Smooth muscle cell (in vitro differentiated cells): ENCODE data around the gene GRIA1. TPM values are rescaled to one million over a fixed set of nuclear protein-coding genes. Genes with fewer than 3 reads are reported as not detected.
"Not testable (repeated sequence)": the region's sequence is repeated elsewhere in the genome, so short reads cannot be mapped to it uniquely, and the experiment has no call there.

ENCODE experiments used
- DNase-seq: peaks from one replicate; lab custom pipeline; 2025; ENCODE audit not compliant: unreplicated experiment; lab: John Stamatoyannopoulos, UW
- H2AFZ ChIP-seq: fragments of 200-600 bp; sonication (generic); 2 replicates; pipeline ENCODE4 v1.6.0; 2016; ENCODE audit warnings: antibody characterized with exemption, low read depth, mild to moderate bottlenecking
- H3F3A ChIP-seq: fragments of 200-600 bp; sonication (generic); 2 replicates; pipeline ENCODE4 v1.6.0; 2017; ENCODE audit warnings: antibody characterized with exemption, low read depth
- H3K27ac ChIP-seq: fragments of 200-600 bp; sonication (generic); 2 replicates; pipeline ENCODE4 v1.5.1; 2016; ENCODE audit warnings: low read depth, mild to moderate bottlenecking
- H3K27me3 ChIP-seq: fragments of 200-600 bp; sonication (generic); 2 replicates; pipeline ENCODE4 v1.6.1; 2016; ENCODE audit warnings: low read depth, mild to moderate bottlenecking
- H3K36me3 ChIP-seq: fragments of 200-600 bp; sonication (generic); 2 replicates; pipeline ENCODE4 v1.5.1; 2016; ENCODE audit warnings: low read depth
- H3K4me1 ChIP-seq: fragments of 200-600 bp; sonication (generic); 2 replicates; pipeline ENCODE4 v1.5.1; 2016; ENCODE audit warnings: low read depth
- H3K4me2 ChIP-seq: fragments of 200-600 bp; sonication (generic); 2 replicates; pipeline ENCODE4 v1.6.0; 2016; ENCODE audit warnings: mild to moderate bottlenecking
- H3K4me3 ChIP-seq: fragments of 200-600 bp; sonication (generic); 2 replicates; pipeline ENCODE4 v1.5.1; 2016; ENCODE audit warnings: mild to moderate bottlenecking
- H3K79me2 ChIP-seq: fragments of 200-600 bp; sonication (generic); 2 replicates; pipeline ENCODE4 v1.6.0; 2016; ENCODE audit warnings: low read depth, mild to moderate bottlenecking
- H3K9ac ChIP-seq: fragments of 200-600 bp; sonication (generic); 2 replicates; pipeline ENCODE4 v1.6.0; 2016; ENCODE audit warnings: low read depth
- H3K9me3 ChIP-seq: fragments of 200-600 bp; sonication (generic); replicated peaks from 2 replicates; pipeline ENCODE4 v1.5.1; 2016; ENCODE audit warnings: low read depth
- H4K20me1 ChIP-seq: fragments of 200-600 bp; sonication (generic); 2 replicates; pipeline ENCODE4 v1.6.0; 2016; ENCODE audit warnings: low read depth
- CTCF ChIP-seq: fragments of 200-600 bp; sonication (generic); IDR thresholded peaks from 2 replicates; pipeline ENCODE4 v1.5.1; 2017; ENCODE audit warnings: borderline replicate concordance, mild to moderate bottlenecking, antibody characterized with exemption; ENCODE audit not compliant: insufficient read depth, poor library complexity, severe bottlenecking
- WGBS: methylation state at CpG from one replicate; pipeline ENCODE4 v1.1.7; 2016; ENCODE audit warnings: low lambda C conversion rate; 5-methylcytosine and 5-hydroxymethylcytosine counted together
- polyA plus RNA-seq: library from polyadenylated mRNA; unstranded; fragments of >200 nt; fragmentation: Nextera tagmentation; extraction: Ambion mirVana; gene quantifications from 2 replicates; pipeline ENCODE4 v1.2.1, GENCODE V29; 2016
- total RNA-seq: library from RNA; depleted of rRNA; stranded (reverse); fragments of >200 nt; gene quantifications from 2 replicates; pipeline ENCODE4 v1.2.3, GENCODE V29; 2014

The GRIA1 gene
- total and polyA plus RNA-seq, 2 experiments from 2014 or later, result 0.17 to 0.94 TPM

- no peaks in the 10 kb centered on the region for H3F3A ChIP-seq
- H3K4me1 ChIP-seq, result no peaks in the 10 kb centered on the region
- H3K9ac ChIP-seq, result no peak overlapping the region
- no peak for TF ChIP-seq CTCF
- no peak for DNase-seq
- H2AFZ ChIP-seq, result no peak overlapping the region
- 76% methylated on average over 8 of the region's 8 CpGs for WGBS
- H3K4me2 ChIP-seq, result no peak overlapping the region
- H3K36me3 ChIP-seq, result no peaks in the 10 kb centered on the region
- H3K9me3 ChIP-seq, result no peaks in the 10 kb centered on the region
- no peak overlapping the region for H3K4me3 ChIP-seq
- H4K20me1 ChIP-seq, result no peaks in the 10 kb centered on the region
- H3K27me3 ChIP-seq, result no peaks in the 10 kb centered on the region
- H3K79me2 ChIP-seq, result no peaks in the 10 kb centered on the region
- H3K27ac ChIP-seq, result no peak overlapping the region
Measured at GRCh38 chr5:153829510-153830065, 339.1 kb downstream of the GRIA1 start.

GRCh38 chr5:153831973-153832372 is 341.5 kb downstream of the GRIA1 start:
- Histone ChIP-seq H3K36me3 (no peaks in the 10 kb centered on the region), H2AFZ (peak overlapping the region; percentile 19), H3K27me3 (peaks cover 3% of the 10 kb centered on the region), H3K9ac (no peak overlapping the region), H4K20me1 (no peaks in the 10 kb centered on the region), H3K4me2 (peak overlapping the region; percentile 32), H3K79me2 (no peaks in the 10 kb centered on the region), H3K27ac (no peak overlapping the region), H3K9me3 (no peaks in the 10 kb centered on the region), H3K4me1 (no peaks in the 10 kb centered on the region), H3K4me3 (no peak overlapping the region), H3F3A (no peaks in the 10 kb centered on the region)
- 22% methylated on average over 2 of the region's 2 CpGs for WGBS
- no peak for TF ChIP-seq CTCF
- no peak for DNase-seq

GRCh38 chr5:153835891-153836515 is 345.5 kb downstream of the GRIA1 start:
- no peaks in the 10 kb centered on the region for H3K9me3 ChIP-seq
- H3K9ac ChIP-seq, result no peak overlapping the region
- H3K27me3 ChIP-seq, result peaks cover 3% of the 10 kb centered on the region
- H3K36me3 ChIP-seq, result no peaks in the 10 kb centered on the region
- H3F3A ChIP-seq, result no peaks in the 10 kb centered on the region
- no peaks in the 10 kb centered on the region for H4K20me1 ChIP-seq
- no peaks in the 10 kb centered on the region for H3K4me1 ChIP-seq
- no peak for DNase-seq
- H3K4me2 ChIP-seq, result no peak overlapping the region
- no peaks in the 10 kb centered on the region for H3K79me2 ChIP-seq
- 89% methylated on average over 4 of the region's 4 CpGs for WGBS
- no peak for TF ChIP-seq CTCF
- H3K4me3 ChIP-seq, result no peak overlapping the region
- no peak overlapping the region for H3K27ac ChIP-seq
- no peak overlapping the region for H2AFZ ChIP-seq

- H3K4me3 ChIP-seq, H4K20me1 ChIP-seq, H3K79me2 ChIP-seq, H3K4me1 ChIP-seq, H3K36me3 ChIP-seq, DNase-seq, H3F3A ChIP-seq, H3K27ac ChIP-seq, H3K4me2 ChIP-seq, H3K27me3 ChIP-seq, H3K9ac ChIP-seq, H2AFZ ChIP-seq, H3K9me3 ChIP-seq: not testable (repeated sequence)
- 91% methylated on average over 6 of the region's 6 CpGs for WGBS
Measured at GRCh38 chr5:153849303-153850113, 359.0 kb downstream of the GRIA1 start.
